ENCODE measurements around the gene TM4SF1. TPM values are rescaled to one million over a fixed set of nuclear protein-coding genes. Genes with fewer than 3 reads are reported as not detected.
A peak's percentile ranks its signal among the peaks of the same experiment; 100 is the strongest.

TM4SF1 gene
- total and polyA plus RNA-seq, 12 donors = 31.5 to 164 (median 63.2) TPM

DNA sequence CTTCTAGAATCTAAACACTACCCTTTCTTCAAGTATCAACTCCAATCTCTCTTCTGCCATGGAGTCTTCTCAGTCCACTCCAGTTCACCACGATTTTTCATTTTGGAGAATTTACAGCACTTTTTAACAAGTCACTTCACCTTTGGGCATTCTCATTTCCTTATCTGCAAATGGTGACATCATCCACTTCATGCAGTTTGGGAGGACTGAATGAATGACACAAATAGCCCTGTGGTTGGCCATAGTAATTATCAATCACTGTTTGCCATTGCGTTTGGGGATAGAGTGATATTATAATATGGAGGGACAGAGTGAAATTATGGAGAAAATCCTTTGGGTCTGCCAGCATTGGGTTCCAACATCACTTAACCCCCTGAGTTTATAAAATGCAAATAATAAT lies 38.0 kb upstream of the TM4SF1 start:
- Histone ChIP-seq H3K27me3 (no peaks in the 10 kb centered on the region), H3K4me1 (replicated peaks in 1 of 2) (peaks cover 0 to 9% of the 10 kb centered on the region in 2 donors), H3K27ac (peak overlapping the region in 3 of 5 donors; percentile 18 to 48 (median 39)), H3K9me3 (replicated peaks in 1 of 3) (no peaks in the 10 kb centered on the region), H3K36me3 (replicated peaks in 1 of 2) (no peaks in the 10 kb centered on the region), H3K4me3 (no peak overlapping the region)
- intact Hi-C loops (cut with DNase I) = no loop called here
- 51 to 70% (median 64%) methylated on average over 2 of the region's 2 CpGs for WGBS, 4 donors
- TF ChIP-seq POLR2A (IDR thresholded peaks at IDR 0.05) = no peak
- TF ChIP-seq, protein P1, sequence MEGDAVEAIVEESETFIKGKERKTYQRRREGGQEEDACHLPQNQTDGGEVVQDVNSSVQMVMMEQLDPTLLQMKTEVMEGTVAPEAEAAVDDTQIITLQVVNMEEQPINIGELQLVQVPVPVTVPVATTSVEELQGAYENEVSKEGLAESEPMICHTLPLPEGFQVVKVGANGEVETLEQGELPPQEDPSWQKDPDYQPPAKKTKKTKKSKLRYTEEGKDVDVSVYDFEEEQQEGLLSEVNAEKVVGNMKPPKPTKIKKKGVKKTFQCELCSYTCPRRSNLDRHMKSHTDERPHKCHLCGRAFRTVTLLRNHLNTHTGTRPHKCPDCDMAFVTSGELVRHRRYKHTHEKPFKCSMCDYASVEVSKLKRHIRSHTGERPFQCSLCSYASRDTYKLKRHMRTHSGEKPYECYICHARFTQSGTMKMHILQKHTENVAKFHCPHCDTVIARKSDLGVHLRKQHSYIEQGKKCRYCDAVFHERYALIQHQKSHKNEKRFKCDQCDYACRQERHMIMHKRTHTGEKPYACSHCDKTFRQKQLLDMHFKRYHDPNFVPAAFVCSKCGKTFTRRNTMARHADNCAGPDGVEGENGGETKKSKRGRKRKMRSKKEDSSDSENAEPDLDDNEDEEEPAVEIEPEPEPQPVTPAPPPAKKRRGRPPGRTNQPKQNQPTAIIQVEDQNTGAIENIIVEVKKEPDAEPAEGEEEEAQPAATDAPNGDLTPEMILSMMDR (IDR thresholded peaks at IDR 0.05) = no peak
- DNase-seq = no peak

DNA sequence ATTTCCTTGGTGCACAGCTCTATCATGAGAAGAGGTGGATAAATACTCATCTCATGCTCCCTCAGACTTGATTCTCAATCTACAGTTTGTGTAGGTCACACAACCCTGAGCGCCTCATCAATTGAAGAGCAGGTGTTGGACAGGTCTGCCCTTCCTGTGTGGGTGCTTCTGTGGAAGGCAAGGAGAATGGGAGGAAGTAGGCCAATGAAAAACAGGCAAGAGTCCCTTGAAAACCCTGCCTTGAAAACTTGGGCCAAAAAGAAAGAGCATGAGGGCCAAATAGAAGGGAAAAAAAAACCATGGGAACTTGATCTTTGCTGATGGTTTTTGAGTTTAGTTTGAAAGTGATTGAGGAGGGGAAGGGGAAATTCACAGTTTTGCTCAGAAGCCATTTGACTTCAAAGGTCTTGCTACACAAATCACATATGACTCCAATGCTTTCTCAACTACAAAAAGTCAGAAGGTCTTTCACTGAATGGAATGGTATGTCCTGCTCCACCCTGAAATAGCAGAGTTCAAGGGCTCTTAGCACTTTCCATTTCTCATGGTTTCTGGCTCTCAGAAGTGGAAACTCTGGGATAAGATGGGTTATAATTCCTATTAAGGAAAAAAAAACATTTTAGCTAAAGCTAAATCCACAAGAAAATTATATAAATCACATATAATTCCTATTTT lies 37.2 kb upstream of the TM4SF1 start:
- no peak for DNase-seq
- no peak overlapping the region for H3K4me3 ChIP-seq
- no peaks in the 10 kb centered on the region for H3K9me3 ChIP-seq (replicated peaks in 1 of 3)
- TF ChIP-seq, protein P1 (IDR thresholded peaks at IDR 0.05) = no peak
- no peak for TF ChIP-seq POLR2A (IDR thresholded peaks at IDR 0.05)
- intact Hi-C loops (cut with DNase I) = no loop called here
- peaks cover 0 to 9% of the 10 kb centered on the region in 2 donors for H3K4me1 ChIP-seq (replicated peaks in 1 of 2)
- 85 to 100% (median 91%) methylated on average over 1 of the region's 1 CpG for WGBS, 4 donors
- no peaks in the 10 kb centered on the region for H3K27me3 ChIP-seq
- no peaks in the 10 kb centered on the region for H3K36me3 ChIP-seq (replicated peaks in 1 of 2)
- H3K27ac ChIP-seq = peak overlapping the region in 1 of 5 donors; percentile 55

DNA sequence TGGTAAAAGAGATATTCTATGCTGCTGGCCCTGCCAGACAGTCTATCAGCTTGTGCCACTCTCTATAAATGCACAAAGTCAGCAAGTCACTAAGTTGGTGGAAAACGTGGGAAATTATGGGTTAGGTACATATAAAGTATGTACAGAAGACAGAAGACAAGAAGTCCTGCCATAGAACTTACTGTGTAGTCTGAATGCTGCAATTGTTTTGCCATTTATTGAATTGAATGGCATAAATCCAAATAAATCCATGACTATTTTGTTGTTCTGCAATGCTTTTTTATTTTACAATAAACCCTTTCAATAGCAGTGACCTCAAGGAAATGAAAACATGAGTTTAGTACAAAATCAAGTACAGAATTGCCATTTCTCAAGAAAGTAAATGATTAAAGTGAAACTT lies 34.1 kb upstream of the TM4SF1 start:
- intact Hi-C loops (cut with DNase I) = no loop called here
- DNase-seq = no peak

DNA sequence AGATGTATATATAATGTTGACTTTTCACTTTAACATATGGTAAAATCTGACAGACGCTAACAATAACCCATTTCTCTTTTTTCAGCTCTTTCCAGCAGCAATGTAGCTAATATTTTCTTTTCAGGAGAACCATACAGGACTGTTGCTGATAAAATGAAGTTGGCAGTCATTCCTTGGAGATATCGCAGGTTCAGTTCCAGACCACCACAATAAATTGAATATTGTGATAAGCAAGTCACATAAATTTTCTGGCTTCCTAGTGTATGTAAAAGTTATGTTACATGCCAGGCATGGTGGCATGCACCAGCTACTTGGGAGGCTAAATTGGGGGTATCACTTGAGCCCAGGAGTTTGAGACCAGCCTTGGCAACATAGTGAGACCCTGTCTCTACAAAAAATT lies 31.9 kb upstream of the TM4SF1 start:
- intact Hi-C loops (cut with DNase I) = loop anchor here in 1 of 2 donors (10.0 kb wide), 1 partner anchor 55 kb away; no protein-coding TSS in a partner anchor
- 77 to 87% (median 82%) methylated on average over 2 of the region's 2 CpGs for WGBS, 4 donors

More for the DNA sequence above, 34.1 kb upstream of the TM4SF1 start:
- TF ChIP-seq, protein P1 (IDR thresholded peaks at IDR 0.05) = no peak
- TF ChIP-seq POLR2A (IDR thresholded peaks at IDR 0.05) = no peak
- H3K4me3 ChIP-seq = no peak overlapping the region
- 26 to 65% (median 48%) methylated on average over 1 of the region's 1 CpG for WGBS, 4 donors
- no peak overlapping the region for H3K27ac ChIP-seq
- H3K27me3 ChIP-seq = no peaks in the 10 kb centered on the region
- H3K9me3 ChIP-seq (replicated peaks in 1 of 3) = no peaks in the 10 kb centered on the region
- H3K4me1 ChIP-seq (replicated peaks in 1 of 2) = peaks cover 0 to 9% of the 10 kb centered on the region in 2 donors
- H3K36me3 ChIP-seq (replicated peaks in 1 of 2) = no peaks in the 10 kb centered on the region

More for the DNA sequence above, 31.9 kb upstream of the TM4SF1 start:
- no peak overlapping the region for H3K4me3 ChIP-seq
- no peak for DNase-seq
- peaks cover 0 to 9% of the 10 kb centered on the region in 2 donors for H3K4me1 ChIP-seq (replicated peaks in 1 of 2)
- H3K27ac ChIP-seq = no peak overlapping the region
- TF ChIP-seq, protein P1 (IDR thresholded peaks at IDR 0.05) = no peak
- no peak for TF ChIP-seq POLR2A (IDR thresholded peaks at IDR 0.05)
- H3K9me3 ChIP-seq (replicated peaks in 1 of 3) = no peaks in the 10 kb centered on the region
- H3K36me3 ChIP-seq (replicated peaks in 1 of 2) = no peaks in the 10 kb centered on the region
- H3K27me3 ChIP-seq = no peaks in the 10 kb centered on the region
